ENCODE results near the gene FRMD1. TPM values are rescaled to one million over a fixed set of nuclear protein-coding genes. Genes with fewer than 3 reads are reported as not detected.

Gene FRMD1
- total RNA-seq, 1 donor from 2014 or later: not detected

DNA sequence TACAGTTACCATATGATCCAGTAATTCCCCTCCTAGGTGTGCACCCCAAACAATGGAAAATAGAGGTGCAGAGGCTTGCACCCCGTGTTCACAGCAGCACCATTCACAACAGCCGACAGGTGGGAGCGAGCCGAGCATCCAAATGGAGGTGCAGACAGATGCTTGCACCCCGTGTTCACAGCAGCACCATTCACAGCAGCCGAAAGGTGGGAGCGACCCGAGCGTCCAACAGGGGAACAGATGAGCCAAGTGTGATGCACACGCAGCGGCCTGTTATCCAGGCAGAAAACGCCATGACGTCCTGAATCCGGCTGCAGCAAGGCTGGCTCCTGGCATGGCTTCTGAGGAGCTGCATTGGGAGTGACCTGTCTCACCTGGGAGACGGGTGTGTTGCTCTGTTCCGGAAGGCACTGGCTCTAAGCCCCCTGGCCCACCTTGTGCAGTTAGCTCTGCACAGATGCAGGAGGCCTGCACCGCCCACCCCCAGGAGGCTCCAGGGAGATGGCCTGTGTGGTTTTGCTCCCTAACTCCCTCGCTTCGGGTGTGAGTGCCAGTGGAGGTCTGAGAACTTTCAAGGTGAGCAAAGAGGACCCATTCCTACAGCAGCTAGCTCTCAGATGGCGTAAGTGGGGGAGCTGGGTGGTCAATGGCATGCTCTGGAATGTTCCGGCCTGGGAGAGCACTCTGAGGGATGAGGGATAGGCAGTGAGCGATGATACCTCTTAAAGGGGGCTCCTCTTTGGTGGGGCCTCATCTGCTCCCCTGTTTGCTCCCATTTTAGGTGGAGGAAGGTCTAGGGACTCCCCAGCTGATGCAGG is 47.8 kb upstream of the FRMD1 start:
- H4K20me1 ChIP-seq (ENCODE audit: insufficient read depth, low read length): no peaks in the 10 kb centered on the region
- H3K79me2 ChIP-seq (ENCODE audit: insufficient read depth, low read length): no peaks in the 10 kb centered on the region
- no peak overlapping the region for H2AFZ ChIP-seq (ENCODE audit: low read depth, low read length)
- H3K9me3 ChIP-seq (ENCODE audit: insufficient read depth, low read depth, low read length): no peaks in the 10 kb centered on the region
- FAIRE-seq (no peak), DNase-seq (ENCODE audit: low read depth) (no peak)
- H3K36me3 ChIP-seq (ENCODE audit: insufficient read depth, low read length): no peaks in the 10 kb centered on the region
- Mint-ChIP-seq H3K4me3 (ENCODE audit: unreplicated experiment) (no peak overlapping the region), H3K27me3 (ENCODE audit: low read depth, unreplicated experiment) (peaks cover 56% of the 10 kb centered on the region), H3K4me1 (ENCODE audit: low read depth, unreplicated experiment) (peaks cover 4% of the 10 kb centered on the region), H3K36me3 (ENCODE audit: low read depth, unreplicated experiment) (no peaks in the 10 kb centered on the region), H3K9me3 (ENCODE audit: unreplicated experiment) (peaks cover 9% of the 10 kb centered on the region), H3K27ac (ENCODE audit: unreplicated experiment) (no peak overlapping the region)
- H3K4me1 ChIP-seq (ENCODE audit: insufficient read depth, low read length): no peaks in the 10 kb centered on the region
- H3K27ac ChIP-seq (ENCODE audit: low read depth, low read length): no peak overlapping the region
- no peak overlapping the region for H3K4me3 ChIP-seq (ENCODE audit: insufficient read depth, low read depth, low read length)
- TF ChIP-seq, protein P1, sequence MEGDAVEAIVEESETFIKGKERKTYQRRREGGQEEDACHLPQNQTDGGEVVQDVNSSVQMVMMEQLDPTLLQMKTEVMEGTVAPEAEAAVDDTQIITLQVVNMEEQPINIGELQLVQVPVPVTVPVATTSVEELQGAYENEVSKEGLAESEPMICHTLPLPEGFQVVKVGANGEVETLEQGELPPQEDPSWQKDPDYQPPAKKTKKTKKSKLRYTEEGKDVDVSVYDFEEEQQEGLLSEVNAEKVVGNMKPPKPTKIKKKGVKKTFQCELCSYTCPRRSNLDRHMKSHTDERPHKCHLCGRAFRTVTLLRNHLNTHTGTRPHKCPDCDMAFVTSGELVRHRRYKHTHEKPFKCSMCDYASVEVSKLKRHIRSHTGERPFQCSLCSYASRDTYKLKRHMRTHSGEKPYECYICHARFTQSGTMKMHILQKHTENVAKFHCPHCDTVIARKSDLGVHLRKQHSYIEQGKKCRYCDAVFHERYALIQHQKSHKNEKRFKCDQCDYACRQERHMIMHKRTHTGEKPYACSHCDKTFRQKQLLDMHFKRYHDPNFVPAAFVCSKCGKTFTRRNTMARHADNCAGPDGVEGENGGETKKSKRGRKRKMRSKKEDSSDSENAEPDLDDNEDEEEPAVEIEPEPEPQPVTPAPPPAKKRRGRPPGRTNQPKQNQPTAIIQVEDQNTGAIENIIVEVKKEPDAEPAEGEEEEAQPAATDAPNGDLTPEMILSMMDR (IDR thresholded peaks at IDR 0.05; ENCODE audit: insufficient read depth, low read depth, low read length): no peak
- H3K4me2 ChIP-seq (ENCODE audit: low read length): no peak overlapping the region
- H3K9ac ChIP-seq (ENCODE audit: low read length): no peak overlapping the region
- peaks cover 4% of the 10 kb centered on the region for H3K27me3 ChIP-seq (ENCODE audit: insufficient read depth, low read length)

- no peak overlapping the region for H2AFZ ChIP-seq (ENCODE audit: low read depth, low read length)
- no peak overlapping the region for H3K27ac Mint-ChIP-seq (ENCODE audit: unreplicated experiment)
- H3K9me3 ChIP-seq (ENCODE audit: insufficient read depth, low read depth, low read length): no peaks in the 10 kb centered on the region
- H3K79me2 ChIP-seq (ENCODE audit: insufficient read depth, low read length): no peaks in the 10 kb centered on the region
- no peak overlapping the region for H3K9ac ChIP-seq (ENCODE audit: low read length)
- H3K9me3 Mint-ChIP-seq (ENCODE audit: unreplicated experiment): peaks cover 9% of the 10 kb centered on the region
- no peak overlapping the region for H3K4me2 ChIP-seq (ENCODE audit: low read length)
- H3K4me3 Mint-ChIP-seq (ENCODE audit: unreplicated experiment): no peak overlapping the region
- no peaks in the 10 kb centered on the region for H3K36me3 ChIP-seq (ENCODE audit: insufficient read depth, low read length)
- H4K20me1 ChIP-seq (ENCODE audit: insufficient read depth, low read length): no peaks in the 10 kb centered on the region
- no peak for TF ChIP-seq EZH2 (IDR thresholded peaks at IDR 0.05; ENCODE audit: insufficient read depth, low read length)
- TF ChIP-seq, protein P1 (IDR thresholded peaks at IDR 0.05; ENCODE audit: insufficient read depth, low read depth, low read length): no peak
- H3K4me1 Mint-ChIP-seq (ENCODE audit: low read depth, unreplicated experiment): no peaks in the 10 kb centered on the region
- H3K4me3 ChIP-seq (ENCODE audit: insufficient read depth, low read depth, low read length): no peak overlapping the region
- FAIRE-seq (no peak), DNase-seq (ENCODE audit: low read depth) (no peak)
- peaks cover 4% of the 10 kb centered on the region for H3K27me3 ChIP-seq (ENCODE audit: insufficient read depth, low read length)
- peaks cover 52% of the 10 kb centered on the region for H3K27me3 Mint-ChIP-seq (ENCODE audit: low read depth, unreplicated experiment)
- no peaks in the 10 kb centered on the region for H3K36me3 Mint-ChIP-seq (ENCODE audit: low read depth, unreplicated experiment)
- H3K27ac ChIP-seq (ENCODE audit: low read depth, low read length): no peak overlapping the region
- no peaks in the 10 kb centered on the region for H3K4me1 ChIP-seq (ENCODE audit: insufficient read depth, low read length)
Measured at GRCh38 chr6:168125429-168126001, 46.5 kb upstream of the FRMD1 start.

GRCh38 chr6:168124921-168125320 is 45.9 kb upstream of the FRMD1 start:
- Histone ChIP-seq H3K4me2 (ENCODE audit: low read length) (no peak overlapping the region), H3K36me3 (ENCODE audit: insufficient read depth, low read length) (no peaks in the 10 kb centered on the region), H2AFZ (ENCODE audit: low read depth, low read length) (no peak overlapping the region), H3K9ac (ENCODE audit: low read length) (no peak overlapping the region), H3K4me1 (ENCODE audit: insufficient read depth, low read length) (no peaks in the 10 kb centered on the region), H3K79me2 (ENCODE audit: insufficient read depth, low read length) (no peaks in the 10 kb centered on the region), H3K4me3 (ENCODE audit: insufficient read depth, low read depth, low read length) (no peak overlapping the region), H3K27me3 (ENCODE audit: insufficient read depth, low read length) (peaks cover 4% of the 10 kb centered on the region), H4K20me1 (ENCODE audit: insufficient read depth, low read length) (no peaks in the 10 kb centered on the region), H3K9me3 (ENCODE audit: insufficient read depth, low read depth, low read length) (no peaks in the 10 kb centered on the region), H3K27ac (ENCODE audit: low read depth, low read length) (no peak overlapping the region)
- Mint-ChIP-seq H3K36me3 (ENCODE audit: low read depth, unreplicated experiment) (no peaks in the 10 kb centered on the region), H3K9me3 (ENCODE audit: unreplicated experiment) (peaks cover 9% of the 10 kb centered on the region), H3K4me1 (ENCODE audit: low read depth, unreplicated experiment) (no peaks in the 10 kb centered on the region), H3K27ac (ENCODE audit: unreplicated experiment) (no peak overlapping the region), H3K27me3 (ENCODE audit: low read depth, unreplicated experiment) (peaks cover 48% of the 10 kb centered on the region), H3K4me3 (ENCODE audit: unreplicated experiment) (no peak overlapping the region)
- TF ChIP-seq, protein P1 (IDR thresholded peaks at IDR 0.05; ENCODE audit: insufficient read depth, low read depth, low read length): no peak
- TF ChIP-seq EZH2 (IDR thresholded peaks at IDR 0.05; ENCODE audit: insufficient read depth, low read length): no peak
- no peak for FAIRE-seq
- DNase-seq (ENCODE audit: low read depth): no peak

Measured in astrocyte (in vitro differentiated cells and primary cell).